Chondrocyte (in vitro differentiated cells): ENCODE data around the gene MAP3K6. TPM values are rescaled to one million over a fixed set of nuclear protein-coding genes. Genes with fewer than 3 reads are reported as not detected.

Experiments used
- DNase-seq: peaks from one replicate; pipeline ENCODE4 v3.0.0; 2021; ENCODE audit warnings: mixed read lengths, low spot score
- H3K27ac Mint-ChIP-seq: one replicate; pipeline ENCODE4 v1.8.0; 2021; ENCODE audit warnings: mild to moderate bottlenecking, moderate library complexity, mixed read lengths; ENCODE audit not compliant: unreplicated experiment
- H3K27me3 Mint-ChIP-seq: 2 replicates; pipeline ENCODE4 v1.8.0; 2021; ENCODE audit warnings: low read depth, mixed read lengths
- H3K36me3 Mint-ChIP-seq: 2 replicates; pipeline ENCODE4 v1.8.0; 2021; ENCODE audit warnings: low read depth, mixed read lengths
- H3K4me1 Mint-ChIP-seq: 2 replicates; pipeline ENCODE4 v1.8.0; 2021; ENCODE audit warnings: low read depth, mild to moderate bottlenecking, mixed read lengths
- H3K4me3 Mint-ChIP-seq: one replicate; pipeline ENCODE4 v1.8.0; 2021; ENCODE audit warnings: mild to moderate bottlenecking, moderate library complexity, mixed read lengths; ENCODE audit not compliant: unreplicated experiment
- H3K9me3 Mint-ChIP-seq: 2 replicates; pipeline ENCODE4 v1.8.0; 2021; ENCODE audit warnings: low read depth, mixed read lengths
- total RNA-seq: library from RNA; stranded (reverse); gene quantifications from 3 replicates; pipeline ENCODE4 v1.2.1, GENCODE V29; 2021
- TF ChIP-seq, protein P1 (sequence below): fragments of 200-600 bp; sonication (generic); IDR thresholded peaks from 2 replicates; pipeline ENCODE4 v1.5.0; 2021; ENCODE audit warnings: antibody characterized with exemption, mild to moderate bottlenecking, moderate library complexity

Gene MAP3K6
- total RNA-seq, 1 donor from 2014 or later: 42.0 TPM

DNA sequence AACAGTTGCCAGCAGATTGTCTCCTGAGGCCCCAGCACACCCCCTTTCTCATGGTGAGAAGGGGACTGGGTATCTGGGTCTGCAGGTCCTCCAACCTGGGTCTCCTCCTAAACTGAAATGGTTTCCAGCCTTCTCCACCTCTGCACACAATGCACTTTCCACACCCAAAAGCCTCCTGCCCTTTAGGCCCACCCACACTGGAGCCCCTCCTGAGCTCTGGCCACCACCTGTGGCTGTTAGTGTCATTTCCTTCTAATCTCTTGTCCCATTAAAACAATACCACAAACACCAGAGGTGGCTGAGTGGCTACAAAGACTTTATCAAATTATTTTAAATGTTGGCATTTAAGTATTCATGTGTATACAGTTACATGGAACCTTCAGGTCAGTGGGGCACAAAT, 37.2 kb upstream of the MAP3K6 start:
- Mint-ChIP-seq H3K4me3 (no peak overlapping the region), H3K9me3 (no peaks in the 10 kb centered on the region), H3K36me3 (peaks cover 14% of the 10 kb centered on the region), H3K27me3 (no peaks in the 10 kb centered on the region), H3K4me1 (peaks cover 47% of the 10 kb centered on the region), H3K27ac (peak overlapping the region; percentile 90)
- TF ChIP-seq, protein P1, sequence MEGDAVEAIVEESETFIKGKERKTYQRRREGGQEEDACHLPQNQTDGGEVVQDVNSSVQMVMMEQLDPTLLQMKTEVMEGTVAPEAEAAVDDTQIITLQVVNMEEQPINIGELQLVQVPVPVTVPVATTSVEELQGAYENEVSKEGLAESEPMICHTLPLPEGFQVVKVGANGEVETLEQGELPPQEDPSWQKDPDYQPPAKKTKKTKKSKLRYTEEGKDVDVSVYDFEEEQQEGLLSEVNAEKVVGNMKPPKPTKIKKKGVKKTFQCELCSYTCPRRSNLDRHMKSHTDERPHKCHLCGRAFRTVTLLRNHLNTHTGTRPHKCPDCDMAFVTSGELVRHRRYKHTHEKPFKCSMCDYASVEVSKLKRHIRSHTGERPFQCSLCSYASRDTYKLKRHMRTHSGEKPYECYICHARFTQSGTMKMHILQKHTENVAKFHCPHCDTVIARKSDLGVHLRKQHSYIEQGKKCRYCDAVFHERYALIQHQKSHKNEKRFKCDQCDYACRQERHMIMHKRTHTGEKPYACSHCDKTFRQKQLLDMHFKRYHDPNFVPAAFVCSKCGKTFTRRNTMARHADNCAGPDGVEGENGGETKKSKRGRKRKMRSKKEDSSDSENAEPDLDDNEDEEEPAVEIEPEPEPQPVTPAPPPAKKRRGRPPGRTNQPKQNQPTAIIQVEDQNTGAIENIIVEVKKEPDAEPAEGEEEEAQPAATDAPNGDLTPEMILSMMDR: no peak
- no peak for DNase-seq

DNA sequence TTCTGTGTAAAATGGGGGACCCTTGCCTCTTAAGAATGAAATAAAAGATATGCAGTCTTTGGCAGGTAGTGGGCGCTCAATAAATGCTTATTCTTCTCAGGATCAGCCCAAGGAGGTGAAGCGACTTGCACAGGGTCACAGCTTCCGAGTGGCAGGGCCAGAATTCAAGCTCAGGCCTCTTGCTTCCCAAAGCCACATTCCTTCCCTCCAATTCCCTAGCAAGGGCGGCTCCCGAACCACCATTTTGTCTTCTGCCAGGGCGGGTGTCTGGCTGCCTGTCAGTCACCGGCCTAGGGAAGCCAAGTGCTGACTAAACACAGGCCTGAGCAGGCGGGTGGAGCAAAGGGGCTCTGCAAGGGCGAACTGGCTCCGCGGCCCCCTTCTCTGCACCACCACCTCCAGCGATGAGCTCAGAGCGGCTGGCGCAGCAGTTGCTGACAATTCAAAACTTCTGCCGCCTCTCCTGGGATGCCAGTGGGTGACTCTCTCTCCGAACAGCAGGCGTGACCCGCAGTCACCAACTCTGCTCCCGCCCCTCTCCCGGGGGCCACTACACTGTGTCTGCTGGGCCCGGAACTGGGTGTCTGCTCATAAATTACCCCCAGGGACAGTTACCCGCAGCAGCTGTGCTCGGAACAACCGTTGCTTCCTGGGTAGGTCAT, 36.4 kb upstream of the MAP3K6 start:
- Mint-ChIP-seq H3K27ac (peak overlapping the region; percentile 90), H3K9me3 (no peaks in the 10 kb centered on the region), H3K36me3 (peaks cover 9% of the 10 kb centered on the region), H3K4me1 (peaks cover 47% of the 10 kb centered on the region), H3K4me3 (no peak overlapping the region), H3K27me3 (no peaks in the 10 kb centered on the region)
- DNase-seq: no peak
- TF ChIP-seq, protein P1: peak; percentile 62

DNA sequence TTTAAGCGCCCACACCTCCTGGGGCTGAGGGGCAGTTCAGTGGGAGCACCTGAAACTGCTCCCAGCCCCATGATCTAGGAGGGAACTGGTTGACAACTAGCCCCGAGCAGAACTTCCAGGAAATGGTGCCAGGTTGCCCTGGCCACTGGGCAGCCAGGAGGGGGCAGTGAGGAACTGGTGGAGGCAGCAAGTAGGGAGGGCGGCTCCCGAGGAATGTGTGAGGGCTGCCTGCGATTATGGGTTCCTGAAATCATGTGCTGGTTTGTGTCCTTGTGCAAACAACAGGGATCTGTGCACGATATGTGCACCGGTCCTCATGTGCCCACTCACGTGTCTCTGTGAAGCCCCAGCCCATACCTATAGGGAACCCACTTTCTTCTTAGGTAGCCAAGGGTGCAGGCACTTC, 35.6 kb upstream of the MAP3K6 start:
- peak overlapping the region; percentile 90 for H3K27ac Mint-ChIP-seq
- DNase-seq: no peak
- peaks cover 3% of the 10 kb centered on the region for H3K36me3 Mint-ChIP-seq
- no peak overlapping the region for H3K4me3 Mint-ChIP-seq
- no peaks in the 10 kb centered on the region for H3K27me3 Mint-ChIP-seq
- H3K9me3 Mint-ChIP-seq: no peaks in the 10 kb centered on the region
- TF ChIP-seq, protein P1: peak; percentile 77
- peaks cover 46% of the 10 kb centered on the region for H3K4me1 Mint-ChIP-seq

GRCh38 chr1:27400963-27401341, 34.2 kb upstream of the MAP3K6 start:
- Mint-ChIP-seq H3K9me3 (no peaks in the 10 kb centered on the region), H3K4me3 (no peak overlapping the region), H3K4me1 (peaks cover 37% of the 10 kb centered on the region), H3K27ac (no peak overlapping the region), H3K27me3 (no peaks in the 10 kb centered on the region), H3K36me3 (no peaks in the 10 kb centered on the region)
- DNase-seq: no peak
- TF ChIP-seq, protein P1: no peak

DNA sequence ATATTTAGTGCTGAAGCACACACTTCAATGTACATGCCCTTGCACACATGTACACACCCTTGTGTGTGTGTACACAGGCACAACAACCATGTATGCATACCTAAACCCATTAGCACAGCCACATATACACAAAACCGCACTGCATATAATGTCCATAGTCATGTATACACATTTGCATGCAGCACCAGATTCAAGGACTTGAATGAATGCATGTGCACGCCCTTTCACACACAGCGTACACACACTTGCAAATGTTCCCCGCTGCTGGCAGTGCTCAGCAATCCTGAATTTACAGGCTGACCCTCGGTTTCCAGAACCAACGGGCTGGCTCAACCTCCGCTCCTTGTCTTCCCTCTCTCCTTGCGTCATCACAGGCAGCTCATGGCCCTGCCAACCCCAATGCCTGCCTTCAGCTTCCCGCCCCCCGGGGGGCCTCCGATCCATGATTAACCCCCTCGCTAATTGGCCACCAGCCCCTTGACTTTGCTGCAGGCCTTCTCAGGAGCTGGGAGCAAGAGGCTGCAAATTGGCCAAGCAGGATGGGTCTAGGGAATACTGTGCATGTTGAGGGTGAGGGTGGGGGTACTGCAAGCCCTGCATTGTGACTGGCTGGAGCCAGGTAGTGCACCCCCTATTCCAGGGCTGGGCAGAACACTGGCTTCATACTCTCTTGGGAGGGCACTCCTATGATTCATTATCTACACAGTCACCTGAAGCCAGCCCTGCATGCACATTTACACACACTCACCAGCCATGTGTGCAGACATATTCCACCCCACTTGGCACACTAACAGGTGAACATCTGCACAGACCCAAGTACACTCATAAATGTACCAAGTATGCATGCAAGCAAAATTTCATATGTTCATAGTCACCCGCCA, 33.6 kb upstream of the MAP3K6 start:
- no peaks in the 10 kb centered on the region for H3K9me3 Mint-ChIP-seq
- no peaks in the 10 kb centered on the region for H3K36me3 Mint-ChIP-seq
- TF ChIP-seq, protein P1: no peak
- H3K27ac Mint-ChIP-seq: no peak overlapping the region
- no peak overlapping the region for H3K4me3 Mint-ChIP-seq
- no peak for DNase-seq
- no peaks in the 10 kb centered on the region for H3K27me3 Mint-ChIP-seq
- H3K4me1 Mint-ChIP-seq: peaks cover 31% of the 10 kb centered on the region
